A549 treated with DMSO at 1 μM for 4 hours (cell line): ENCODE data around the gene SMARCA5. TPM values are rescaled to one million over a fixed set of nuclear protein-coding genes. Genes with fewer than 3 reads are reported as not detected.

Experiments
- total RNA-seq: library from RNA; stranded (reverse); fragments of 200-300 nt; extraction: Qiagen RNA extraction; gene quantifications from 5 replicates; pipeline ENCODE4 v1.2.3, GENCODE V29; 2022; ENCODE audit warnings: low read depth

Gene SMARCA5, protein sequence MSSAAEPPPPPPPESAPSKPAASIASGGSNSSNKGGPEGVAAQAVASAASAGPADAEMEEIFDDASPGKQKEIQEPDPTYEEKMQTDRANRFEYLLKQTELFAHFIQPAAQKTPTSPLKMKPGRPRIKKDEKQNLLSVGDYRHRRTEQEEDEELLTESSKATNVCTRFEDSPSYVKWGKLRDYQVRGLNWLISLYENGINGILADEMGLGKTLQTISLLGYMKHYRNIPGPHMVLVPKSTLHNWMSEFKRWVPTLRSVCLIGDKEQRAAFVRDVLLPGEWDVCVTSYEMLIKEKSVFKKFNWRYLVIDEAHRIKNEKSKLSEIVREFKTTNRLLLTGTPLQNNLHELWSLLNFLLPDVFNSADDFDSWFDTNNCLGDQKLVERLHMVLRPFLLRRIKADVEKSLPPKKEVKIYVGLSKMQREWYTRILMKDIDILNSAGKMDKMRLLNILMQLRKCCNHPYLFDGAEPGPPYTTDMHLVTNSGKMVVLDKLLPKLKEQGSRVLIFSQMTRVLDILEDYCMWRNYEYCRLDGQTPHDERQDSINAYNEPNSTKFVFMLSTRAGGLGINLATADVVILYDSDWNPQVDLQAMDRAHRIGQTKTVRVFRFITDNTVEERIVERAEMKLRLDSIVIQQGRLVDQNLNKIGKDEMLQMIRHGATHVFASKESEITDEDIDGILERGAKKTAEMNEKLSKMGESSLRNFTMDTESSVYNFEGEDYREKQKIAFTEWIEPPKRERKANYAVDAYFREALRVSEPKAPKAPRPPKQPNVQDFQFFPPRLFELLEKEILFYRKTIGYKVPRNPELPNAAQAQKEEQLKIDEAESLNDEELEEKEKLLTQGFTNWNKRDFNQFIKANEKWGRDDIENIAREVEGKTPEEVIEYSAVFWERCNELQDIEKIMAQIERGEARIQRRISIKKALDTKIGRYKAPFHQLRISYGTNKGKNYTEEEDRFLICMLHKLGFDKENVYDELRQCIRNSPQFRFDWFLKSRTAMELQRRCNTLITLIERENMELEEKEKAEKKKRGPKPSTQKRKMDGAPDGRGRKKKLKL
- total RNA-seq: 22.0 to 28.2 TPM (median 24.5 TPM) in 5 replicates

DNA sequence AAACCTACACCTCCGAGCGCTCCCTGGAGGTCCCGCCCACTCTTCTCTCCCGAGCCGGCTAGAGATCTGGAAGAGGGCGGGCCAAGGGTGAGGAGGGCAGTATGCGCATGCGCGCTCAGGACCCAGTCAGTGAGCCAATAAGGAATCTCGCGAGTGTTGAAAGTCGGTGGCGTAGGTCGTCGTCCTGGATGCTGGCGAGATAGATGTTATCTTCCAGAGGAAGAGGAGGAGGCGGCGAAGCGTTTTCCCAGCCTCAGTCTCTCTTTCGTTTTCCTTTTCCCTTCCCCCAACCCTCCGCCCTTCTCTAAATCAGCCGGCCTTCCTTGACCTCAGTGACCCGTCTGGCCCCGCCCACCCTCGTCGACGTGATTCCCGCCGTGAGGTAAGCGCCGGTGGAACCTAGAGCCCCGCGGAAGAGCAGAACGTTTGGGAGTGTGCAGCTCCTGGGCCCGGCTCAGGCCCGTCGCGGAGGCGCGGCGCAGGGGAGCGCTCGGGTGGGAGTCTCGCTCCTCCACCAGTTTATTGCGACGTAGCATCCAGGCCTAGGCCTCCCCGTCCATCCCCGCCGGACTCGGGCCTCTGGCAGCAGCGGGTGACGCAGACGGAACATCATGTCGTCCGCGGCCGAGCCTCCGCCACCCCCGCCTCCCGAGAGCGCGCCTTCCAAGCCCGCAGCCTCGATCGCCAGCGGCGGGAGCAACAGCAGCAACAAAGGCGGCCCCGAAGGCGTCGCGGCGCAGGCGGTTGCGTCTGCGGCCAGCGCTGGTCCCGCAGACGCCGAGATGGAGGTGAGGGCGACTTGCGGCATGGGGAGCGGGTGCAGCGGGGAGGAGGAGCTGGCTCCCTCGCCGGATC, at the start of gene SMARCA5:
TSS of gene SMARCA5 (plus strand) at position 389 of the 855 bp plus-strand sequence. CDS start at position 612, 223 bp downstream.

Other genes starting within 250 kb of the SMARCA5 start
- 1.8 to 3.6 TPM (median 2.9 TPM) in 5 replicates for gene GAB1, start 176.8 kb upstream of the SMARCA5 start, total RNA-seq
- gene FREM3, start 187.0 kb downstream of the SMARCA5 start, total RNA-seq: not detected in 5 replicates